Measurements from ENCODE around the gene GIMD1. TPM values are rescaled to one million over a fixed set of nuclear protein-coding genes. Genes with fewer than 3 reads are reported as not detected.

GIMD1 gene
- polyA plus RNA-seq, 1 experiment, result not detected

DNA sequence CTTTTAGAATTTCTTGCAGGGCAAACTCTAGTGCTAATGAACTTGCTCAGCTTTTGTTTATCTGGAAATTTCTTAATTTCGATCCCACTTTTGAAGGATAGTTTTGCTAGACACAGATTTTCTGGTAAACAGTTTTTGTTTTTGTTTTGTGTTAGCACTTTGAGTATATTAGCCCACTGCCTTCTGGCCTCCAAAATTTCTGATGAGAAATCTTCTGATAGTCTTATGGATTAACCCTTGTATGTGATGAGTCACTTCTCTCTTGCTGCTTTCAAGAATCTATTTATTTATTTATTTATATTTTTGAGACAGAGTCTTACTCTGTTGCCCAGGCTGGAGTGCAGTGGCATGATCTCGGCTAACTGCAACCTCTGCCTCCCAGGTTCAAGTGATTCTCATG lies 27.0 kb upstream of the GIMD1 start:
- DNase-seq (ENCODE audit: low read depth), result no peak
- Histone ChIP-seq H3K27me3 (ENCODE audit: control insufficient read depth, insufficient read depth, low read length) (no peaks in the 10 kb centered on the region), H3K36me3 (ENCODE audit: control insufficient read depth, insufficient read depth, low read length) (no peaks in the 10 kb centered on the region), H3K4me3 (ENCODE audit: low read depth, low read length) (no peak overlapping the region)
- ChIA-PET POLR2A (no interaction called here), CTCF (no interaction called here)
- TF ChIP-seq, protein P1, sequence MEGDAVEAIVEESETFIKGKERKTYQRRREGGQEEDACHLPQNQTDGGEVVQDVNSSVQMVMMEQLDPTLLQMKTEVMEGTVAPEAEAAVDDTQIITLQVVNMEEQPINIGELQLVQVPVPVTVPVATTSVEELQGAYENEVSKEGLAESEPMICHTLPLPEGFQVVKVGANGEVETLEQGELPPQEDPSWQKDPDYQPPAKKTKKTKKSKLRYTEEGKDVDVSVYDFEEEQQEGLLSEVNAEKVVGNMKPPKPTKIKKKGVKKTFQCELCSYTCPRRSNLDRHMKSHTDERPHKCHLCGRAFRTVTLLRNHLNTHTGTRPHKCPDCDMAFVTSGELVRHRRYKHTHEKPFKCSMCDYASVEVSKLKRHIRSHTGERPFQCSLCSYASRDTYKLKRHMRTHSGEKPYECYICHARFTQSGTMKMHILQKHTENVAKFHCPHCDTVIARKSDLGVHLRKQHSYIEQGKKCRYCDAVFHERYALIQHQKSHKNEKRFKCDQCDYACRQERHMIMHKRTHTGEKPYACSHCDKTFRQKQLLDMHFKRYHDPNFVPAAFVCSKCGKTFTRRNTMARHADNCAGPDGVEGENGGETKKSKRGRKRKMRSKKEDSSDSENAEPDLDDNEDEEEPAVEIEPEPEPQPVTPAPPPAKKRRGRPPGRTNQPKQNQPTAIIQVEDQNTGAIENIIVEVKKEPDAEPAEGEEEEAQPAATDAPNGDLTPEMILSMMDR (IDR thresholded peaks at IDR 0.05; ENCODE audit: insufficient read depth, low read depth, low read length), result no peak

DNA sequence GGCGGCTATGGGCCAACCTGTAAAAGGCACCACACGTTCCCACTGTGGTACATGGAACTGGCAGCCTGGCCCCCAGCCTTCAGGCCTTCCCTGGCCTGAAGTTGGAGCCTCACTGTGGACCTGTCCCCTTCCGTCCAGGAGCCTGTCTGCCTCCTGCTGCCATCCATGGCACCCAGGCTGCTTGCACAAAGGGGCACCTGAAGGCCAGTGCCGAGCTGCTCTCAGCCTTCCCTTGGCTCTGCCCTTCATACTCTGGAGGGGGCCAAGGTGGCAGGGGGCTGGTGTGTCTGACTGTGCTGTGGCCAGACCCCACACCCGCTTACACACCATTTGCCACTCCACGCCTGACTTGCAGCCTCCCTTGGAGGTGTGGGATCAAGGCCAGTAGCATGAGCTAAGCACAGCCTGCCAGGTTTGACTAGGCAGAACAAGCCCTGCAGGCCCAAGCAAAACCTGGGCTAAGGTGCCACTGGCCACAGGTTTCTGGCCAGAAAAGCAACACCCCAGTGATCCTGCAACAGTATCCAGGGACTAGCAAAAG lies 17.3 kb upstream of the GIMD1 start:
- H3K4me3 ChIP-seq (ENCODE audit: low read depth, low read length), result no peak overlapping the region
- no peaks in the 10 kb centered on the region for H3K36me3 ChIP-seq (ENCODE audit: control insufficient read depth, insufficient read depth, low read length)
- no peaks in the 10 kb centered on the region; the same call in 1 of the 2 replicates for H3K27me3 ChIP-seq (ENCODE audit: control insufficient read depth, insufficient read depth, low read length)
- ChIA-PET CTCF (no interaction called here), POLR2A (no interaction called here)
- no peak for DNase-seq (ENCODE audit: low read depth)
- TF ChIP-seq, protein P1 (IDR thresholded peaks at IDR 0.05; ENCODE audit: insufficient read depth, low read depth, low read length), result no peak

DNA sequence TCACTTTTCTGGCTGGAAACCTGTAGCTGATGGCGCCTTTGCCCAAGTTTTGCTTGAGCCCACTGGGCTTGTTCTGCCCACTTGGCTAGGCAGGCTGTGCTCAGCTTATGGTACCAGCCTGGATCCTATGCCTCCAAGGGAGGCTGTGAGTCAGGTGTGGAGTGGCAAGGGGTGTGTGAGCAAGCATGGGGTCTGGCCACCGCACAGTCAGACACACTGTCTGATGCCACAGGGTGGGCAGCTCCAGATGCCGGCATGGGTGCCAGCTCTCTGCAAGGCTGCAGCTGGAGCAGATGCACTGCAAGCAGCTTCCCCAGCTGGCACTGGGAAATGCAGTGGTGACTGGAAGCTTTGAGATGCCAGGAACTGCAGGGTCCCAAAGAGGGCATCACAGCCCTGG lies 16.3 kb upstream of the GIMD1 start:
- no peak for DNase-seq (ENCODE audit: low read depth)
- ChIA-PET POLR2A (no interaction called here), CTCF (no interaction called here)
- H3K36me3 ChIP-seq (ENCODE audit: control insufficient read depth, insufficient read depth, low read length), result no peaks in the 10 kb centered on the region
- no peaks in the 10 kb centered on the region; the same call in 1 of the 2 replicates for H3K27me3 ChIP-seq (ENCODE audit: control insufficient read depth, insufficient read depth, low read length)
- no peak overlapping the region for H3K4me3 ChIP-seq (ENCODE audit: low read depth, low read length)
- TF ChIP-seq, protein P1 (IDR thresholded peaks at IDR 0.05; ENCODE audit: insufficient read depth, low read depth, low read length), result no peak

- ChIA-PET POLR2A (no interaction called here), CTCF (interaction anchor here (1.5 kb wide), 1 partner anchor 10 kb away, joined by 4 read pairs; no protein-coding TSS in a partner anchor)
- no peaks in the 10 kb centered on the region for H3K36me3 ChIP-seq (ENCODE audit: control insufficient read depth, insufficient read depth, low read length)
- no peak overlapping the region for H3K4me3 ChIP-seq (ENCODE audit: low read depth, low read length)
- no peak for DNase-seq (ENCODE audit: low read depth)
- TF ChIP-seq, protein P1 (IDR thresholded peaks at IDR 0.05; ENCODE audit: insufficient read depth, low read depth, low read length), result no peak
- H3K27me3 ChIP-seq (ENCODE audit: control insufficient read depth, insufficient read depth, low read length), result no peaks in the 10 kb centered on the region
Observed at GRCh38 chr4:106380179-106380578, 11.6 kb upstream of the GIMD1 start.

- Histone ChIP-seq H3K36me3 (ENCODE audit: control insufficient read depth, insufficient read depth, low read length) (no peaks in the 10 kb centered on the region), H3K4me3 (ENCODE audit: low read depth, low read length) (no peak overlapping the region), H3K27me3 (ENCODE audit: control insufficient read depth, insufficient read depth, low read length) (no peaks in the 10 kb centered on the region)
- POLR2A ChIA-PET, result no interaction called here
- CTCF ChIA-PET, result no interaction called here
- TF ChIP-seq, protein P1 (IDR thresholded peaks at IDR 0.05; ENCODE audit: insufficient read depth, low read depth, low read length), result no peak
- no peak for DNase-seq (ENCODE audit: low read depth)
Observed at GRCh38 chr4:106373026-106373425, 4.4 kb upstream of the GIMD1 start.
